AG09319 (cell line): ENCODE results near the gene GAS7.

Source experiments
- DNase-seq: peaks from one replicate; pipeline ENCODE4 v3.0.0-alpha.2; 2010; ENCODE audit warnings: low read depth; ENCODE audit errors: extremely low read depth
- CTCF ChIP-seq: IDR thresholded peaks from 2 replicates; pipeline ENCODE4 v1.5.1; 2011; ENCODE audit warnings: low read depth, mild to moderate bottlenecking, inconsistent platforms, low read length, moderate library complexity

Gene GAS7

GRCh38 chr17:10171581-10171981 is 26.8 kb downstream of the GAS7 start:
- no peak for TF ChIP-seq CTCF
- DNase-seq, result no peak

DNA sequence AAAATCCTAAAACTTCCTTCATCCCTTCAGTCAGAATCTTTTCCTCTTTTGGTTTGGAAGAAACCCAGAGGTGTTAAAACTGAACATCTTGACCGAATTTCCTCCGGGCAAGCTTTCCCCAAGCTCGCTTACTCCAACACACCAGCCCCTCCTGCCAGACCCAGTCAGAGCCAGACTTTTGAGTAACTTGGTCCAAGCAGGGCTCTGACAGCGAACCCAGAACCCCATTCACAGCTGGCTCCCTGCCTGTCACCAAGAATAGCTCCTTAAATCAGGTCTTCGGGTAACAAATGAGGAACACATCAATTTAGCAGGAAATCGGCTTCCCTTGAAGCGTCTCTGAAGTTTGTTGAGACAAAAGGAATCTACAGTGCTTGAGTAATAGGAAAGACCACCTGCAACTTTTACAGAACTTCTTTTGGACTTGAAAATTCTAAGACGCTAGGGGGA is 27.3 kb downstream of the GAS7 start:
- TF ChIP-seq CTCF, result no peak
- DNase-seq, result no peak

DNA sequence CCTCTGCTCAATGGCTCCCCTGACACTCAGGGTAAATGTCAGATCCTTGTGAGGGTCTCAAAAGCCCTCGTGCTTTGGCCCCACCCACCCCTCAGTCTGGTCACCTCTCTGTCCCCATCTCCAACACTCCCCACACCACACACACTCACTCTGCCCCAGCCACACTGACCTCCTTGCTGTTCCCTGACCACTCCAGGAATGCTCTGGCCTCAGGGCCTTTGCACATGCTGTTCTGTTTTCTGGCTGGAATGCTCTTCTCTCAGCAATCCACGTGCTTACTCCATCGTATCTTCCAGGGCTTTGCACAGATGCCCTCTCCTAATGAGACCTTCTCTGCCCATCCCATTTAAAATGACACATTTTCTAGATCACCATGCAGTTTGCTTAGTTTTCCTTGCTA is 28.2 kb downstream of the GAS7 start:
- DNase-seq, result no peak
- no peak for TF ChIP-seq CTCF

DNA sequence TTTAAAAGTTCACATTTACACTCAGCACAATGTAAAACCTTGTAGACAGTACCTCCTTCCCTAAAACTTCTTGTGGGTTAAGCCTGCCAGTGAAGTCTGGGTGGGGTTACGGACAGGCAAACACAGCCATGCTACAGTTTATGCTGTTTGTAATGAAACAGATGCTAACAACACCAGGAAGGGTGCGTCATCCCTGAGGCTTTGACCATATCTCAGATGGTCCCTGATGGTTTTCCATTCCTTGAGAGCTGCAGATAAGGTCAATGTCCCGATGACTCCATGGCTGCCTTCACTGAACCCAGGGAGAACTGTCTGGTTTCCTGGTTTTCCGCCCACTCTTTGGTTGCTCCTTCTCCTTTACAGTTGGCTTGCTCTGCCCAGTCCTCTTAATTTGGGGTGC is 29.1 kb downstream of the GAS7 start:
- no peak for TF ChIP-seq CTCF
- no peak for DNase-seq

GRCh38 chr17:10166176-10166935 is 32.0 kb downstream of the GAS7 start:
- no peak for TF ChIP-seq CTCF
- no peak for DNase-seq

GRCh38 chr17:10162096-10162495 is 36.3 kb downstream of the GAS7 start:
- no peak for TF ChIP-seq CTCF
- DNase-seq, result no peak

DNA sequence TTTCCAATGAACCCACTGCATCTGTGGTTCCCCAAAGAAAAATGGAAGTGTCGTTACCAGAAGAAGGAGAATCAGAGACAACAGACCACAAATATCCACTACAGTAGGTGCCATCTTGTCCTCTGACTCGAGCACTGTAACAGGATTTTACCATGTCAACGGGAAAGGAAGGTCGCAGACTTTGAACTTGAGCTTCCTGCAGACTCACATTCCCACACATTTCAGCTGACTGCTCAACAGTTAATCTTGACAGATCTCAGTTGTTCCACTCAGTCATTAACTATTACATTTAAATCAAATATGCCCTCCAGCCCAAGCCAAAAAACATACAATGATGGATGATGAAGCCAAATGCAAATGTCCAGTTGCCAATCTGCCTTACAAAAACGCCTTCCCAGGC is 37.0 kb downstream of the GAS7 start:
- DNase-seq, result no peak
- no peak for TF ChIP-seq CTCF
